HG02870 (cell line): ENCODE results near the gene CMSS1.

ENCODE experiments used
- ATAC-seq: cut with Tn5 transposase; IDR thresholded peaks from one replicate; pipeline ENCODE4 v1.9.1; 2021; ENCODE audit warnings: mild to moderate bottlenecking, moderate library complexity; ENCODE audit not compliant: unreplicated experiment

The CMSS1 gene

DNA sequence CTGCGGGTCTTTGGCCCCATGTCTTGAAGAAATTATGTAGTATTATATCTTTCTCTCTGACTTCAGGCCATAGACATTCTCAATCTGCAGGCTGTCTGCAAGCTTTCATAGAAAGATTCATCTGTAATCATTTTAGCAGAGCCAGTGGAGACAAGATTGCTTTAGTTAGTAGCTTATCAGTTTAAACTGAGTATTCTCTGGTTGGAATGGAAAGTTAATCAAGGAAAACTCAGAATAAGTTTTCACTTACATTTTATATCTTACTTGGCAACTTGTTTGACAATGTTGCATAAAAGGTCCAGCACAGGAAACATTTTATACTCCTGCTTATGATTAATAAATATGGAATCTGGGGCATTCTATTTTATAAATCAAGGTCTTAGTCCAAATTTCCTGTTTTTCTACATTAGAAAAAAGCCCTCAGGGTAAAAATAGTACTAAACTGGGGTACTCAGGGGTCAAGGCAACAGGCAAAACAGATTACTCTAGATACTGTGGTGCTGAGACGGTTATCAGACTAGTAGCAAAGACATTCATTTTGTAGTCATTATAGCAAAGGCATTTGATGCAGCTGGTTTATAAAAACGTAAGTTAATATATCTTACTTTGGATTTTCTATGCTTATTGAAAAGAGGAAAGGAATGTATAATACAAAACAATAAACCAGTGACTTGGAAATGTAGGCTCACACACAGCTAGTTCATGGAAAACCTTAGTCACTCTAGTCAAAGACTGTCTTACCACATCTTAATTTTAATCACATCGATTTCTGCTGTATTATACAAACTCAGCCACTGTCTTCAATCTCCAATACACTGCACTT is 341.9 kb downstream of the CMSS1 start:
- ATAC-seq = no peak

GRCh38 chr3:100160521-100160920 is 342.9 kb downstream of the CMSS1 start:
- ATAC-seq = no peak

DNA sequence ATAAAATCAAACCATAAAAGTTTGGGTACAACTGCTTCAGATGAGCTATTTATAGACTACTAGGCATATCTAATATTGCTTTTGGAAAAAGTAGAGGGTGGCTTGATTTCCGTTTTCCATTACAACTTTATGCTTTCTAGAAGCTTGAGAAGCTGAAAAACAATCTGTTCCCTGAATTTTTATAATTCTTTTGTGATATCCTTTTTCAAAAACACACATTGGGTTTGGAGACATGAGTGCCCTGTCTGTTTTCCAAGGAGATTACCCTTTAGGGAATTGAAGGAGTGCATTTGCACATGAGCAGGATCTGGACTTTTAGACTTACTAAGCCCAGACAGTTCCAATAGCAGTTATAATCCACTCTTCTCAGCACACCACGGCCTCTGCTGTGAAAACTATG is 346.1 kb downstream of the CMSS1 start:
- no peak for ATAC-seq

DNA sequence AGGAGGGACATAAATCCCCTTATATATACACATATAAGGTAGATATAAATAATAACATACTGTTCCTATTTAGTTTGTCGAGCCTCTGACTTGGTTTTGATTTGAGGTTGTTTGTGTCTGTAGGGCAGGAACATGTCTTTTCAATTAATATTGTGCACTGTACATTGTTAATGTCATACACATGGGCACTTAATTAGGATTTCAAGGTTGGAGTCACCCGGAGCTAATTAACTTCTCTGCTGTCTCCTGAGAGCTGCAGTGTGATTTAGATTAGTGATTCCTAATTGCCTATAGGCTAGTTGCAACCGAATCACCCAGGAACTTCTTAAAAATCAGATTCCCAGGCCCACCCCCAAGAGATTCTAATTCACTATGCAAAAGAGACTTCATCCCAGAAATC is 347.1 kb downstream of the CMSS1 start:
- no peak for ATAC-seq

GRCh38 chr3:100165926-100166550 is 348.4 kb downstream of the CMSS1 start:
- no peak for ATAC-seq

- ATAC-seq = no peak
Measured at GRCh38 chr3:100169201-100169920, 351.7 kb downstream of the CMSS1 start.

GRCh38 chr3:100170486-100170885 is 352.8 kb downstream of the CMSS1 start:
- no peak for ATAC-seq

- no peak for ATAC-seq
Measured at GRCh38 chr3:100171211-100171914, 353.7 kb downstream of the CMSS1 start.

GRCh38 chr3:100173961-100174360 is 356.3 kb downstream of the CMSS1 start:
- no peak for ATAC-seq

GRCh38 chr3:100175637-100176280 is 358.1 kb downstream of the CMSS1 start:
- ATAC-seq = no peak

DNA sequence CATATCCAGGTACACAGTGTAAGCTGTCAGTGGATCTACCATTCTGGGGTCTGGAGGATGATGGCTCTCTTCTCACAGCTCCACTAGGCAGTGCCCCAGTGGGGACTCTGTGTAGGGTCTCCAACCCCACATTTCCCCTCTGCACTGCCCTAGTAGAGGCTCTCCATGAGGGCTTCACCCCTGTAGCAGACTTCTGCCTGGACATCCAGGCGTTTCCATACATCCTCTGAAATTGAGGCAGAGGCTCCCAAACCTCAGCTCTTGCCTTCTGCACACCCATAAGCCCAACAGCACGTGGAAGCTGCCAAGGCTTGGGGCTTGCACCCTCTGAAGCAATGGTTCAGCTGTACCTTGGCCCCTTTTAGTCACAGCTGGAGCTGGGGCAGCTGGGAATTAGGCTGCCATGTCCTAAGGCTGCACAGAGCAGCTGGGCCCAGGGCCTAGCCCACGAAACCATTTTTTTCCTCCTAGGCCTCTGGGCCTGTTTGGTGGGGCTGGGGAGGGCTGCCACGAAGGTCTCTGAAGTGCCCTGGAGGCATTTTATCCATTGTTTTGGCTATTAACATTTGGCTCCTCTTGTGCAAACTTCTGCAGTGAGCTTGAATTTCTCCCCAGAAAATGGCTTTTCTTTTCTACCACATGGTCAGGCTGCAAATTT is 362.2 kb downstream of the CMSS1 start:
- no peak for ATAC-seq

DNA sequence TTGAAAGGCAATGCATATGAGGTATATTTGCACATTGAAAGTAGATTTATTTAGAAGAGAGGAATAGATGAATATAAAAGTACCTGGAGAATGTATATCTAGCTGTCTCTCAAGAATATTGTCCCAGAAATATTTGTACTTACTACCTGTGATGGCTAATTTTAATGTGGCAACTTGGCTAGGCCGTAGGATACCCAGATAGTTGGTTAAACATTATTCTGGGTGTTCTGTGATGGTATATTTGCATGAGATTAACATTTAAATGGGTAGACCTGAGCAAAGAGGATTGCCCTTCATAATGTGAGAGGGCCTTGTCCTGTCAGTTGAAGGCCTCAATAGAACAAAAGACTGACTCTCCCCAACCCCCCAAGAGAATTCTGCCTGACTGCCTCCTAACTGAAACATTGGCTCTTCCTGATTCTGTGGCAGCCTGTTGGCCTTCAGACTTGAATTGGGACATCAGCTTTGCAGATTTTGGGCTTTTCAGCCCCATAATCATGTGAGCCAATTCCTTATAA is 366.0 kb downstream of the CMSS1 start:
- no peak for ATAC-seq

DNA sequence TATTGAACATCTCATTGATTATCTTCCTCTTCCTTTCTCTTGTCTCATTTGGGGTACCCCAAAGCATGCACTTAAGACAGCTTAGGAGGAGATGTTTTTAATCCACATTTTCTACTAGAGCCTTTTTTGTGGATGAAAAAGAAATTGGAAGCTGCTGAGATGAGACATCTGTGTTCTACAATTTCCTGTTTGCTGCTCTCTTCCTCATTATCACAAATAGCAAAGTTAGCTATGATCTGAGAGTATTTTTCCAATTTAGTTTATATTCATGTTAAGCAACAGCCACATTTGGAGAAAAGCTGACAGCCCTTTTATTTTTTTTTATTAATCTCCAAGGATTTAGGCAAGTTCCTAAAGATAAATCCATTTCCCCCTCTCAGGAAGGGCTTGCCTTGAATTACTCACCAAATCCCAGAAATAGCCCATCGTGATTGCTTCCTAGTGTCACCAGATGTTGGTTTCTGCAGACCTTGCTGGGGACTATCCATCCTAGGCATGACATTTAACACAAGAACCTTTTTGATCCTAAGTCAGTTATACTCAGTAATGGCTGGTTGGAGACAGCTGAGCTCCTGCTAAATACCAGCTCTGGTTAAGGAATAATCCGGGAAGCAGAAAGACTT is 367.4 kb downstream of the CMSS1 start:
- no peak for ATAC-seq

GRCh38 chr3:100185847-100186246 is 368.2 kb downstream of the CMSS1 start:
- ATAC-seq = no peak

DNA sequence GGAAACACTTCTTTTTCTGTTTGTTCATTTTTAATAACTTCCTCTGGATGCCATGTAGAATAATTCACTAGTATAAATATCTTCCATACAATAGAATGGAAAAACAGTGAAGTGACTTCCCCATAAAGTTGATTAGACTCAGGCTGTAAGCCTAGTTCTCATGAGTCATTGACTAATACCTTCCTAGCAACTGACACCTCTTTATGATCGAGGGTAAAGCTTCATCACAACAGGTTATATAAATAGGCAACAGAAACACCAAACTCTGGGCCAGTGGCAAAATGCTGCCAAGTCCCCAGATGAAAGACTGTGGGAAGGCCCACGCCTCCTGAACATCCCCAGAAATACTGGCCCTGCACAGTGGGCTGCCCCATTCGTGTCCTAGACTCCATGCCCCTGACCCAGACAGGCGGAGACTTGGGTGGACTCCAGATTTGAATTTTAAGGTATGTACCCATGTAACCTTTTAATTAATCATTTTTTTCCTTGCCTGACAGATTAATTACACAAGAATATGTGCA is 371.8 kb downstream of the CMSS1 start:
- ATAC-seq = no peak

- no peak for ATAC-seq
Measured at GRCh38 chr3:100195375-100195774, 377.7 kb downstream of the CMSS1 start.

- ATAC-seq = no peak
Measured at GRCh38 chr3:100197876-100198275, 380.2 kb downstream of the CMSS1 start.

GRCh38 chr3:100198579-100199269 is 381.1 kb downstream of the CMSS1 start:
- no peak for ATAC-seq

DNA sequence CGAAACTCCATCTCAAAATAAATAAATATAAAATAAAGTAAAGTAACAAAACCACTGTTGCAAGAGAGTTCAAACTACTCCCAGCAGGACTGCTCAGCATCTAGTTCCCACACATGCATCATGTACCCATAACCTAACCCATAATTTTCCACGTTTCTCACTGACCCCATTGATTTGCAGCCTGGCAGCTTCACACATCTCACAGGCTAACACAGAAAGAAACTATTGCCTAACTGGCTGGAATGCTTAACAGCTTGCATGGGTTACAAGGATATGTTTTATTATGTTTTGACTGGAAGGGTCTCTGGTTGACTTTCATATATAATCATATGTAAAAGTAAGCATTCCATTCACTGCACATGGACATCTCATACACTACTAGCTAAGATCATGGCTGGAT is 387.5 kb downstream of the CMSS1 start:
- no peak for ATAC-seq
